ENCODE data around the gene PDE4D. TPM values are rescaled to one million over a fixed set of nuclear protein-coding genes. Genes with fewer than 3 reads are reported as not detected.

The PDE4D gene
- total RNA-seq, 1 experiment from 2014 or later: 2.1 TPM

- Histone ChIP-seq H2AFZ (ENCODE audit: low read length) (no peak overlapping the region), H3K23ac (ENCODE audit: insufficient read length, low read depth, low read length) (no peak overlapping the region), H3K79me1 (ENCODE audit: insufficient read depth, low read depth, low read length, poor library complexity, severe bottlenecking) (no peaks in the 10 kb centered on the region), H4K5ac (ENCODE audit: insufficient read length, low read depth, low read length) (no peak overlapping the region), H4K91ac (ENCODE audit: insufficient read length, low read depth, low read length) (no peak overlapping the region), H3K14ac (ENCODE audit: insufficient read depth, low read length) (no peak overlapping the region), H2BK5ac (ENCODE audit: insufficient read length, low read length) (no peak overlapping the region), H2BK20ac (ENCODE audit: low read depth, low read length, poor library complexity, severe bottlenecking) (no peak overlapping the region), H3K27me3 (ENCODE audit: insufficient read depth, low read length) (no peaks in the 10 kb centered on the region), H3K9me3 (ENCODE audit: control insufficient read depth, low read depth, low read length) (no peaks in the 10 kb centered on the region), H4K20me1 (ENCODE audit: control insufficient read depth, insufficient read depth, insufficient read length) (no peaks in the 10 kb centered on the region), H3K4ac (ENCODE audit: low read depth, low read length) (no peak overlapping the region), H2AK5ac (ENCODE audit: insufficient read length, low read length) (no peak overlapping the region), H3K4me1 (ENCODE audit: insufficient read depth, low read length) (no peaks in the 10 kb centered on the region; the same call in none of the 2 replicates), H3K27ac (ENCODE audit: insufficient read length, low read depth, low read length) (no peak overlapping the region), H2BK15ac (ENCODE audit: low read depth, low read length) (no peak overlapping the region), H3K9ac (ENCODE audit: extremely low read depth, insufficient read length, low read length) (no peak overlapping the region), H3T11ph (ENCODE audit: low read length) (no peak overlapping the region), H3K4me2 (ENCODE audit: insufficient read depth, insufficient read length, low read length) (no peak overlapping the region), H3K79me2 (ENCODE audit: insufficient read depth, low read length) (no peaks in the 10 kb centered on the region), H3K56ac (ENCODE audit: insufficient read length, low read depth, low read length) (no peak overlapping the region), H2BK120ac (ENCODE audit: low read depth, low read length, poor library complexity, severe bottlenecking) (no peak overlapping the region), H3K18ac (ENCODE audit: insufficient read length, low read depth, low read length) (no peak overlapping the region), H4K8ac (replicated peaks; ENCODE audit: insufficient read length, low read depth, low read length) (no peak overlapping the region), H2BK12ac (ENCODE audit: insufficient read length, low read depth, low read length) (no peak overlapping the region), H3K23me2 (ENCODE audit: insufficient read length, low read depth, low read length, poor library complexity, severe bottlenecking) (no peaks in the 10 kb centered on the region)
- Mint-ChIP-seq H3K27me3 (ENCODE audit: low read depth) (no peaks in the 10 kb centered on the region; the same call in 1 of the 2 replicates), H3K36me3 (ENCODE audit: insufficient read depth in 1 of 3, low read depth in 3 of 3) (no peaks in the 10 kb centered on the region), H3K4me3 (no peak overlapping the region), H3K9me3 (no peaks in the 10 kb centered on the region), H3K4me1 (peaks cover 11 to 14% of the 10 kb centered on the region in 2 experiments), H3K27ac (no peak overlapping the region)
- DNase-seq: no peak
- no peak for TF ChIP-seq CTCF (conservative IDR thresholded peaks at IDR 0.05)
- no CpG with 5 or more reads among the region's 9 CpGs for WGBS (ENCODE audit: extremely low coverage, insufficient read length, low lambda C conversion rate)
Observed at GRCh38 chr5:59790776-59791475, 102.6 kb downstream of the PDE4D start.
